8988T (cell line): Measurements from ENCODE around the gene RNASEL.
"Not testable (repeated sequence)": the region's sequence is repeated elsewhere in the genome, so short reads cannot be mapped to it uniquely, and the experiment has no call there.

ENCODE experiments used
- DNase-seq: peaks from one replicate; pipeline ENCODE4 v3.0.0; 2011

Gene RNASEL

GRCh38 chr1:182588500-182589396, at the start of gene RNASEL:
RNASEL (minus strand) TSS chr1:182589256; CDS start chr1:182586806, 2,450 bp downstream.
- DNase-seq: peak; percentile 39

- no peak for DNase-seq
These were observed 48.7 kb upstream of the RNASEL start for GRCh38 chr1:182637769-182638168.

GRCh38 chr1:182635871-182636270, 46.8 kb upstream of the RNASEL start:
- no peak for DNase-seq

- no peak for DNase-seq
These were observed 45.4 kb upstream of the RNASEL start for GRCh38 chr1:182634306-182635072.

- DNase-seq: no peak
These were observed 44.7 kb upstream of the RNASEL start for GRCh38 chr1:182633657-182634281.

GRCh38 chr1:182633031-182633430, 44.0 kb upstream of the RNASEL start:
- DNase-seq: no peak

- DNase-seq: not testable (repeated sequence)
These were observed 43.4 kb upstream of the RNASEL start for GRCh38 chr1:182632441-182632857.

- DNase-seq: no peak
These were observed 42.9 kb upstream of the RNASEL start for GRCh38 chr1:182631954-182632353.

GRCh38 chr1:182631053-182631677, 42.1 kb upstream of the RNASEL start:
- DNase-seq: no peak

GRCh38 chr1:182630586-182630985, 41.5 kb upstream of the RNASEL start:
- no peak for DNase-seq

GRCh38 chr1:182629499-182630096, 40.5 kb upstream of the RNASEL start:
- DNase-seq: no peak

- no peak for DNase-seq
These were observed 40.0 kb upstream of the RNASEL start for GRCh38 chr1:182629080-182629479.

GRCh38 chr1:182628657-182629056, 39.6 kb upstream of the RNASEL start:
- DNase-seq: no peak

GRCh38 chr1:182627622-182628021, 38.6 kb upstream of the RNASEL start:
- no peak for DNase-seq

GRCh38 chr1:182626527-182626926, 37.5 kb upstream of the RNASEL start:
- no peak for DNase-seq

GRCh38 chr1:182625719-182626504, 36.9 kb upstream of the RNASEL start:
- no peak for DNase-seq

- DNase-seq: no peak
These were observed 36.0 kb upstream of the RNASEL start for GRCh38 chr1:182625024-182625423.

GRCh38 chr1:182624577-182624976, 35.5 kb upstream of the RNASEL start:
- no peak for DNase-seq

- DNase-seq: no peak
These were observed 34.0 kb upstream of the RNASEL start for GRCh38 chr1:182622901-182623528.

GRCh38 chr1:182621906-182622305, 32.9 kb upstream of the RNASEL start:
- DNase-seq: no peak

GRCh38 chr1:182620924-182621585, 32.0 kb upstream of the RNASEL start:
- no peak for DNase-seq
